Omental fat pad (tissue), 4 donors: ENCODE measurements around the gene IMPG2. TPM values are rescaled to one million over a fixed set of nuclear protein-coding genes. Genes with fewer than 3 reads are reported as not detected.

ENCODE experiments used
- ATAC-seq: fragments of 150-250 bp; one replicate; pipeline ENCODE4 v1.9.1; 2016; ENCODE audit warnings: mild to moderate bottlenecking, moderate library complexity; ENCODE audit not compliant: low FRiP score
- DNase-seq: peaks from one replicate; pipeline ENCODE4 v3.0.0-alpha.2; 2019; ENCODE audit warnings: low spot score
- total RNA-seq, 4 donors: library from RNA; depleted of rRNA; stranded (reverse); fragments of >200 nt; gene quantifications; one replicate each; pipeline ENCODE4 v1.1.0, GENCODE V29; 2016
- TF ChIP-seq, protein P1 (sequence below), 3 donors: fragments of 450-650 bp; IDR thresholded peaks; one replicate each; pipeline ENCODE4 v1.5.1; 2016 to 2017; ENCODE audit warnings: antibody characterized with exemption in 3 of 3, mild to moderate bottlenecking in 3 of 3, moderate library complexity in 2 of 3

The IMPG2 gene
- total RNA-seq, 4 donors from 2014 or later, result 0.13 to 0.56 (median 0.28) TPM

GRCh38 chr3:101181801-101182200 lies 138.6 kb downstream of the IMPG2 start:
- ATAC-seq (no peak), DNase-seq (no peak)
- TF ChIP-seq, protein P1, sequence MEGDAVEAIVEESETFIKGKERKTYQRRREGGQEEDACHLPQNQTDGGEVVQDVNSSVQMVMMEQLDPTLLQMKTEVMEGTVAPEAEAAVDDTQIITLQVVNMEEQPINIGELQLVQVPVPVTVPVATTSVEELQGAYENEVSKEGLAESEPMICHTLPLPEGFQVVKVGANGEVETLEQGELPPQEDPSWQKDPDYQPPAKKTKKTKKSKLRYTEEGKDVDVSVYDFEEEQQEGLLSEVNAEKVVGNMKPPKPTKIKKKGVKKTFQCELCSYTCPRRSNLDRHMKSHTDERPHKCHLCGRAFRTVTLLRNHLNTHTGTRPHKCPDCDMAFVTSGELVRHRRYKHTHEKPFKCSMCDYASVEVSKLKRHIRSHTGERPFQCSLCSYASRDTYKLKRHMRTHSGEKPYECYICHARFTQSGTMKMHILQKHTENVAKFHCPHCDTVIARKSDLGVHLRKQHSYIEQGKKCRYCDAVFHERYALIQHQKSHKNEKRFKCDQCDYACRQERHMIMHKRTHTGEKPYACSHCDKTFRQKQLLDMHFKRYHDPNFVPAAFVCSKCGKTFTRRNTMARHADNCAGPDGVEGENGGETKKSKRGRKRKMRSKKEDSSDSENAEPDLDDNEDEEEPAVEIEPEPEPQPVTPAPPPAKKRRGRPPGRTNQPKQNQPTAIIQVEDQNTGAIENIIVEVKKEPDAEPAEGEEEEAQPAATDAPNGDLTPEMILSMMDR (IDR thresholded peaks at IDR 0.05), result no peak

GRCh38 chr3:101179637-101180036 lies 140.7 kb downstream of the IMPG2 start:
- TF ChIP-seq, protein P1 (IDR thresholded peaks at IDR 0.05), result no peak
- DNase-seq (no peak), ATAC-seq (no peak)

- no peak for DNase-seq
- TF ChIP-seq, protein P1 (IDR thresholded peaks at IDR 0.05), result no peak
- no peak for ATAC-seq
Measured at GRCh38 chr3:101177577-101177976, 142.8 kb downstream of the IMPG2 start.

Other genes starting within 250 kb of the IMPG2 start
- gene SENP7, start 192.6 kb upstream of the IMPG2 start, total RNA-seq, result 10 to 100 TPM in 3 of 4 donors, 1 to 10 TPM in 1; 8.8 to 52.5 (median 15.1) TPM
- gene TRMT10C, start 241.3 kb upstream of the IMPG2 start, total RNA-seq, result 10 to 100 TPM; 17.3 to 38.2 (median 22.4) TPM